ENCODE measurements around the gene SORCS2.

Gene SORCS2

DNA sequence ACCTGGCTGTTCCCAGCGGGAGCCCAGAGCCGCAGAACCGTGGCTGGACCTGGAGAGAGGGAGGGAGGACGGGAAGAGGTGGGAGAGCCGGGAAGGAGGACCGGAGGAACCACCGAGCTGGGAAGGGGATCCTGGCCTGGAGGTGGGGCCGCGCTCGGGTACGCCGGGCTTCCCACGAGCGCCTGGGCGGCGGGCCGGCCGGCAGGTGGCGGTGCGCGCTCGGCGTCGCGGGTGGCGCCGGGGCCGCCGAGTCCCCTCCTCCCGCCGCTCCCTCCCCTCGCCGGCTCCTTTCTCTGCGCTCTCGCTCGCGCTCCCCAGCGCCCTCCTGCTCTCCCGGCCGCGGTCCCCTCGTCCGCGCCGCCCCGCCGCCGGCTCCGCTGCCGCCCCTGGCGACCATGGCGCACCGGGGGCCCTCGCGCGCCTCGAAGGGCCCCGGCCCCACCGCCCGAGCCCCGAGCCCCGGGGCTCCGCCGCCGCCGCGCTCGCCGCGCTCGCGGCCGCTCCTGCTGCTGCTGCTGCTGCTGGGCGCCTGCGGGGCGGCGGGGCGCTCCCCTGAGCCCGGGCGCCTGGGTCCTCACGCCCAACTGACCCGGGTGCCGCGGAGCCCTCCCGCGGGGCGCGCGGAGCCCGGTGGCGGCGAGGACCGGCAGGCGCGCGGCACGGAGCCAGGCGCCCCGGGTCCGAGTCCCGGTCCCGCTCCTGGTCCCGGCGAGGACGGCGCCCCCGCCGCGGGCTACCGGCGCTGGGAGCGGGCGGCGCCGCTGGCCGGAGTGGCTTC, at the start of gene SORCS2:
SORCS2 (plus strand) TSS at position 287 of the 778 bp plus-strand sequence.
- no peak for DNase-seq

DNA sequence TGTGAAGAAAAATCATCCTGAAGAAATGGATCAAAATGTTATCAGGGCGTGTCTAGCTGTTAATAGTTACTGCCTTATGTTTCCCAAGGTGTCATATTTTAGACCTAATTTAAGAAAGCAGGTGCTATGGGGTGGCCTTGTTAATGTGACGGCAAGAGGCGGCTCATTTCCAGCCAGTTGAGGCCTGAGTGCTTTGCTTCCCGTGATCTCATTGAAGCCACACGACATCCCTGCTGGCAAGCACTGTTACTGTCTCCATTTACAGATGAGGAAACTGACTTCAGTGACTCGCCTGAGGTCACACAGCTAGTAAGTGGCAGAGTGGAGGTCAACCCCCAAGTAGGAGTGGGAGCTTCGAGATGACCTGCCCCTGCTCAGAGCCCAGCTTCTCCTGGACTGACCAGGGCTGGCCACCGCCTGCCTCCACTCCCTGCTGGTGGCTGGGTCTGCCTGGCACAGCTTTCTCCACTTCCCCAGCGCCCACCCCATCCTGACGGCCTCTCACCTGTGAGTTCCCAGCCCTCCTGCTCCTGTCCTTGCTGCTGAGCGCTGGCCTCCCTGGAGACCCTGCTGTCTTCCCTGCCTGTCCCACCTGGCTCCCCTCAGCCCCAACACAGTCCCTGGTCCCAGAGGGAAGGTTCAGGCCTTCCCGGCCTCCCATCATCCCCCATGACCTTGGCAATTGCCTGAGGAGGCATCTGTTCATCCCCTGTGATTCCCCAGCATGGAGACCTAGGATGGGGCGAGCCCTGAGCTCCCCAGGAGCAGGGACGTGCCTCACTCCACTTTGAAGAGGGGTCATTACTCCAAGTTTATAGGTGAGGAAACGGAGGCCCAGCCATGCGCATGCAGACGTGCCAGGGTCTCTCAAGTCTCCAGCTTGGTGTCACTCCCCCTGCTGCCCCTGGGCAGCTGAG, 47.7 kb upstream of the SORCS2 start:
- no peak for DNase-seq

DNA sequence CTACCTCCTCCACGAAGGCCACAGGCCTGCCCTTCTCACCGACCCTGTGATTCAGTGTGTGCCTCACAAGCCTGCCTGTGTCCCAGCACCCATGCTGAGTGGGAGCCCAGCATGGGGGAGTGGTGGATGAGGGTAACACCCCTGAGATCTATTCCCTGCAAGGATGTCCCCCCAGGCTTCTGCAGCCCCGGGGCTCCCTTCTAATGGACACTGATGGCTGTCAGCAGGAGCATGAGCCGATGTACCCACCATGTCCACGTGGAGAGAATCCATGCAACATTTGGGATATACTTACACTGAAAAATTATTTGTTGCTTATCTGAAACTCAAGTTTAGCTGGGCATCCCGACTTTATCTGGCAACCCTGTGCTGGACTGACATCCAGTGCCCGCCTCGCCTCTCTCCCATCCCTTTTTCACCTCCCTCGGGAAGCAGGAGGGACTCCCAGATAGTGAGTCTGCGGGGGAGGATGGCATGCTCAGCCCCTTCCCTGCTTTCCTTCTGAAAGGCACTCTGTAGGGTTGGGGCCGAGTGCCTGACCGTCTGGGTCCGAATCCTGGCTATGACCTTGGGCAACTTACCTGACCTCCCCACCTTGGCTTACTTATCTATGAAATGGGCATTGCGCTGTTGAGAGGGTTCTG, 46.9 kb upstream of the SORCS2 start:
- no peak for DNase-seq

DNA sequence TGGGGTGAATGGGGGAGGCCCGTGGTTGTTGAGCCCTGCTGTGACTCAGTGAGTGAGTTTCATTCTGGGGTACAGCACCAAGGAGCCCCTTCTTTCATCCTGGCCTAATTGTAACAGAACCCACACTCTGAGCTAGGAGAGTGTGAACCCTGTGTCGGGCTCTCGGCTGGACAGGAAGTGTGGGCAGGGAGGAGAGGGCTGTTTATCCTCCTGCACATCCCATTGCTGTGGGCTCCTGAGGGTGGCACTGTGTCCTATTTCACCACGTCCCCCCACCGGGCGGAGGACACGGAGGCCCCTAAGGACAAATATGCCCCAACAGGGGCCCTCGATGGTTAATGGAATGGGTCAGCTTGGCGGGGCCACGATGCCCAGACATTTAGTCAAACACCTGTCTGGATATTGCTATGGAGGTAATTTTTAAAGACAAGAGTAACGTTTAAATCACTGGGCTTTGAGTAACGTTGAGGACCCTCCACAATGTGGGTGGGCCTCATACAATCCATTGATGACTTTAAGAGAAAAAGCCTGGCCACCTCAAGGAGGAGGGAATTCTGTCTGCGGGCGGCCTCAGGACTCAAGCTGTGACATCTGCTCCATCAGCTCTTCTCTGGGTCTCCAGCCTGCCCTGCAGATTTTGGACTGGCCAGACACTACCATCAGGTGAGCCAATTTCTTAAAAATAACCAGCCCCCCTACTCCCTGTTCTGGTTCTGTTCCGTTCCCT, 46.1 kb upstream of the SORCS2 start:
- no peak for DNase-seq

DNA sequence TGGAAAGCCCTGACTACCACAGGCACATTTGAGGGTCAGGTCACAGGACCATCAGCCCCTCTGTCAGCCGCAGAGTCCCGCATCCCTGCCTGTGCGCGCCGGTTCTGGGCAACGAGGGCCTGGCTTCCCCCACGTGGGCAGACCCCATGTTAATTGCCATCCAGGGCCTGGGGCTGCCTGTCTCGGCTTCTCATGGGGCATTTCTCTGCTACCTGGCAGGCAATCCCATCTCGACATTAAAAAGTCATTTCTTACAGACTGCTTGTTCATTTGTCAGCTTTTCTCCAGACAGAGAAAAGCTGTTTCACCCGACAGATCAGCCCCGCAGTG, 45.6 kb upstream of the SORCS2 start:
- no peak for DNase-seq

DNA sequence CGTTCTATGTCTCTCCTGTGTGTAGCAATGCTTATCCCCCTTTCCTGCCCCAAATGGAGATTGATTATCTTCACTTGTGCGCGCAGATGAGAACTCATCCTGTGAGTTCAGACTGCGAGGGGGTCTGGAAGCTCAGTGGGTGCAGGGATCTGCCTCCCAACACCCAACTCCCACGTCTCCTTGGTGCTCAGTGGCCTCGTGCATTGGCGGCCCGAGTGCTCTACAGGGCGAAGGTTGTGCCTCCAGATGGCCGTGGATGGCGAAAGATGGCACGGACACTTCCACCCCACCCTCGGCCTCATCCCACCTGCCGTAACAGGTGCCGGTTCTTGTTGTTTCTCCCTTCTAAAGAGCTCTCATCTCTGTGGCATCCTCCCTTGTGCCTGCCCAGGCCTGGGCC, 45.1 kb upstream of the SORCS2 start:
- no peak for DNase-seq

DNA sequence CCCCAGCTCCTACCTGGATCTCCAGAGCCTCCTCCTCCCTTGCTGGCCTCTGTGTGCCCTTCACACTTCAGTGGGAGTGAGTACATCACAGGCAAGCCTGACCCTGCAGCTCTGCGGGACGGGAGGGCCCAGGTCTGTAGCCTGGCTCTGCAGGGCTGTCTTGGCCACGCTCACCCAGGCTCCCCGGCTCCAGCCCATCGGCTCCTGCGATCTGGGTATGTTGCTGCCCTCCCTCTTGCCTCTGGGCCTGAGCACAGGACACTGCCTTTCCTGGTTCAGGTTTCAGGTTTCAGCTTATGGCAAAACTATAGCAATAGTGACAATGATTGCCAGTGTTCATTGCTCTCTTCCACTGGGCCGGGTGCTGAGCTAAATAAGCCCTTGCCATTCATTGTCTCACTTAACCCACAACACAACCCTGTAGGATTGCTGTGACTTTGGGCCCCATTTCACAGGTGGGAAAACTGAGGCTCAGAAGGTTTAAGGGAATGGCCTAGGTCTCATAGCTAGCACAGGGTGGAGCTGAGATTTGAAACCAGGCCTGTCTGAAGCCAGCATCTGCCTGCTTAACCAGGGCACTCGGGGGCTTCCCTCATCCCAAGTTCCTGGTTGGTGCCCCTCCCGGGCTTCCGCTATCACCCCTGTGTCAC, 44.6 kb upstream of the SORCS2 start:
- DNase-seq, result no peak

DNA sequence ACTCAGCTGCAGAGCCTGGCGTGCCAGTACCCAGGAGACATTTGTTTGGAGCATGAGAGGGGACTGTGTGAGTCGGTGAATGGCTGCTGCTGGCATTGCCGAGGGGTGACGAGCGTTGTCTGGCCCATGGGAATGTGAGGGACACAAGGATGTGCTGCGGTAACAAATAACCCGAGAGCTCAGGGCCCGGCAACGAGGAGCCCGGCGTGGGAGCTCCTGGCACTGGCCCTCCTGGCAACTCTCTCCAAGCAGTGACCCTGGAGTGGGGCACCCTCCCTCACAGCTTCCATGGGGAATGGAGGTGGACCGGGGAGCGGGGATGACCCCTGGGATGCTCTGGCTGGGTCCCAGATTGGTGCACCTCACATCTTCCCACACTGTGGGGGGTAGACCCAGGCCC, 44.0 kb upstream of the SORCS2 start:
- DNase-seq, result no peak

DNA sequence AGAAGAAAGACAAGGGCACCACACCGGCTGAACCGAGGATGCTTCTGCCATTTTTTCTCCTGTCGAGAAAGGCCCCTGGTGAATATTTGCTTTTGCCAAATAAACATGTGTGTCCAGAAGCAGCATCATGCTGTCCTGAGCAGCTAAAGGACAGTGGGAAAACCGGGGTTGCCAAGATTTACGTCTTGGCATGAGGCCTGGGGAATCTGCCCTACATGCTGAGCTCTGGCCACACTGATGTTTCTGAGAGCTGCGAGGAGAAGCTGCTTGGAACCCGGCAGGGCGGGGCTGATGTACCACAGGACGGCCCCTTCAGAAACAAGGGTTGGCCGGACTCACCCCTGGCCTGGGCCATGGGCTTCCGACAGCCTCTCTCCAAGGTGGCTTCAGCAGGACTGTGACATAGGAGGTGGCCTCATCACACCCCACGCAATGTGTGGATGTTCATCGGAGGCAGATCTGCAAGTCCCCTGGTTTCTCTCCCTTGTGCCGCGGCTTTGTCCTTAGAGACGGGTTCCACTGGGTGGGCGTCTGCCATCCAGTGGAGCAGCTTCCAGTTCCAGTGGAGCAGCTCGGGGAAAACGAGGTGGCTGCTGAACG, 42.2 kb upstream of the SORCS2 start:
- no peak for DNase-seq

DNA sequence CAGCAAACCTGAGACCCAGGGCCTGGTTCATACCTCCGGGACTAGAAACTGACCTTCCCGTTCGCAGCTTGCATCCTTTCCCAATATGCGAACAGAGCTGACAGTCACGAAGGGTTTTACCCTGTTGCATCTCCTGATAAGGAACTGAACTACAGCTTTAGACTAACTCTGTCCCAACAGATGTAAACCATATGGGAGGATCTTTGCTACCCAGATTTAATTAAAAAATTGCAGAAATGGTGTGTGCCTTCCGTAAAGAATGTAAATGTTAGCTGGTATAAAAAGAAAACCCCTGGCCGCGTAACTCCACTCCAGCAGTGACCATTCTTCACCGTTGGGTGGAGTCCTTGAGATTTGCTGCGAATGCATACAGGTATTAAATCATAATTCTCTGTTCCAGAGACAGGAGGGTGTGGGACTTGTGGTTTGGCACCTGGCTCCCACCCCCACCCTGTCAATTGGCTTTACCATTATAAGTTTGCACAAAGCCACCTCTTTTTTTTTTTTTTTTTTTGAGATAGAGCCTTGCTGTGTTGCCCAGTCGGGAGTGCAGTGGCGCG, 40.6 kb upstream of the SORCS2 start:
- no peak for DNase-seq

DNA sequence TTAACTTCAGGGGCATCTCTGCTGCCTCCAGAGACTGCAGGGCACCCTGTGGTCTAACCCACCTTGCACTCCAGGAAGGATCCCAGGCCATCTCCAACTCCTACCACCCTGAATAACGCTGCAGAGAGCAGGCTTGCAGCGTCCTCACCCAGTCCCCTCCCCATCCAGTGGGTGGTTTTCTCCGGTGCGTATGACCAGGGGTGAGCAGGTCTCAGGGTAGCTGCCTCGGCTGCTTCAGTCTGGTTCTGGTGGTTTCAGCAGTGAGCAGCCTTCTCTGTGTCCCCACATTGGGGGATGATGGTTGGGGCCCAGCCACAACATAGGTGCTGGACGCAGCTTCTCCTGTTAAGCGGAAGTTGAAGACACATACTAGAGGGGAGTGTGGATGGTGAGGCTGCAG, 38.6 kb upstream of the SORCS2 start:
- no peak for DNase-seq

DNA sequence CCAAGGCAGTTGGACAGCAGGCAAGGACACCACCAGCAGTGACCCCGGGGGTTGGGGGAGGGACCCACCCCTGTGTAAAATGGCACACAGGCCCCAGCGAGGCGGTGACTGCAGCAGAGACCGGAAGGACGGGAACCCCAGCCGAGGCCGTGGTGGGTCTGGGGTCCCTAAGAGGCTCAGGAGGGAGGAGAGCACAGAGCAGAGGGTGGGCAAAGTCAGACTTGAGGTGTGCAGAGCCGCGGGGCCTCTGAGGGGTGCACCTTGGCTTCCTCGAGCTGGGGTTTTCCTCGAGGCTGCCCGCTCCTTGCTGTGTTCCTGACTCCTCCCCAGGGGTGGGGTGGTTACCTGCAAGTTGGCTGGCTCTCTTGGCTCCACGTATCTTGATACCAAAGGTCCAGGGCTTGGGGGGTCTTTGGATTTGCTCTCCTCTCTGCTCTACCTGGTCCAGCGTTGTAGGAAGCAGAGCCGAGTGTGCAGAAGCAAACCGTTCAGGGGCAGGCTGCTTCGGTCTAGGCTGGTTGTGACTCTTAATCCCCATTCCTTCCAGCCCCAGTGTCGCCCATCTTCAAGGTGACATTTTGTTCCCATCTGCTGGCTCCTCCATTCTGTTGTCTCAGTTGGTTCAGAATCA, 37.9 kb upstream of the SORCS2 start:
- no peak for DNase-seq

DNA sequence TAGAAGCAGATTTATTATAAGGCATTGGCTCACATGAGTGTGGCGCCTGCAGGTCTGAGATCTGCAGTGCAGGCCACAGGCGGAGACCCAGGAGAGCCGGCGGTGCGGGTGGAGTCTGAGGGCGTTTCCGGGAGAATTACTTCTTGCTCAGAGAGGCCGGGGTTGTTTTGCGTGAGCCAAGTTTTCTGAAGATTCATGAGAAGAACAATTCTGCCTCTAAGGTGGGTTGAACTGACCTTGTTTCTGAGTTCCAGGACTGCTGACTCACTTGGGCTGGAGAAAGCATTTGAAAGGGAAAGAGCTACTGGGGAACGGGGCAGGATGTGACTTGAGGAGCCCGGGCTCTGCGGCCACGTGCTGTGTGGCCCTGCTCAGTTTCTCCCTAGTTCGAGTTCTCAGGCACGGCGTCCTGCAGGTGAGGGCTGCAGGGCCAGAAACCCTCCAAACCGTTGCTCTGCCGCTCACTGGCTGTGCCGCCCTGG, 36.7 kb upstream of the SORCS2 start:
- DNase-seq, result no peak

DNA sequence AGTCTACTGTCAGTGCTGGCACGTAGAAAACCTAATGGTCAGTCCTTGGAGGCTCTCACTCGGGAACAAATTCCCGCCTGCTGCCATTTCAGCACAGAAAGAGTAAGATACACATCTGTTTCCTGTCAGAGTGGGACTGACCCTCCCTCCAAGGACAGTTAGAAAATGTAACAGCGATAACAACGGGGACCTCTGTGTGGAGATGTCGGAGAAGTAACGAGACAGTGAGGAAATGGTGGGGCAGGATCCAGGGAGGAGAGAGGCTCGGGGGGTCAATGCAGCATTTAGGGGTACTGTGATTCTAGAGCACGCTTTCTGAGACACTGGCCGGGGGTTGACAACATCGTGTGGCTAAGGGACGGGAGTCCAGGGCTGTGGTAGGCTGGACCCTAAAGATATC, 36.0 kb upstream of the SORCS2 start:
- no peak for DNase-seq

DNA sequence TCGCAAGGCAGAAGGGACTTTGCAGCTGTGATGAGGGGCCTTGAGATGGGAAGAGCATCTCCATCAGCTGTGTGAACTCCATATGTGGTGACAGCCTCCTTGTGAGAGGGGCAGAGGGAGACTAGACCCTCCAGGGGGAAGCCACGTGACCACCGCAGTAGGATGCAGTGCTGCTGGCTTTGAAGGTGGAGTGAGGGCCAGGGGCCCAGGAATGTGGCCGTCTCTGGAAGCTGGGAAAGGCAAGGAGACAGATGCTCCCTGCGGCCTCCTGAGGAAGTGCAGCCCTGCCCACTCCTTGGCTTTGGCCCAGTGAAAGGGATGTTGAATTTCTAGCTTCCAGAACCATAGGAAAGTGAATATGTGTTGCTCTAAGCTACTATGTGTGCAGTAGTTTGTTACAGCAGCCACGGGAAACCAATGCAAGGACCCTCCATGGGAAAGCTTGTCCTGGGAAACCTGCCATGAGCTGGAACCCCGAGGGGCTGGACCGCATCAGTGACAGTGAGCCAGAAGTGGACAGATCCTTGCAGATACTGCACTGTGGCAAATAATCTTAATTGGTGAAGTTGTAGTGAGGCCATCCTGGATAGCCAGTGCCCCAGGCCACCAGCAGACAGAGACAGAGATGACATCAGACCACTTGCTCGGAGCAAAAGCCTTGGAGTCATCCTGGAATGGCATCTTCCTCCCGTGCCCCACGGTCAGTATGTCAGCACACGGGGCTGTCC, 35.4 kb upstream of the SORCS2 start:
- no peak for DNase-seq

DNA sequence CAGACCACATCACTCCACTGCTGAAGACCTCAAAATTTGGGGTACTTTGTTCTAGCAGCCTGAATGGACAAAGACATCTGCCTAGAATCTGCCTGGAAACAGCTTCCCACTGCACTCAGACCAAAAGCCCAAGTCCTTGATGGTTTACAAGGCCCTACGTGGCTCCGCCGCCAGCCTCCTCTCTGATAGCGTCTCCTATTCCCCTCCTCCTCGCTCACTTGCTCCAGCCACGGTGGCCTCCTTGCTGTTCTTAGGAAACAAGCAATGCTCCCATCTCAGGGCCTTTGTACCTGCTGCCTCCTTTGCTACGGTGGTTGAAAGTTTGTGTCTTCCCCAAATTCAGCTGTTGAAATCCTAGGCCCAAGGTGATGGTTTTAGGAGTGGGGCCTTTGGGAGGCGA, 34.7 kb upstream of the SORCS2 start:
- no peak for DNase-seq

DNA sequence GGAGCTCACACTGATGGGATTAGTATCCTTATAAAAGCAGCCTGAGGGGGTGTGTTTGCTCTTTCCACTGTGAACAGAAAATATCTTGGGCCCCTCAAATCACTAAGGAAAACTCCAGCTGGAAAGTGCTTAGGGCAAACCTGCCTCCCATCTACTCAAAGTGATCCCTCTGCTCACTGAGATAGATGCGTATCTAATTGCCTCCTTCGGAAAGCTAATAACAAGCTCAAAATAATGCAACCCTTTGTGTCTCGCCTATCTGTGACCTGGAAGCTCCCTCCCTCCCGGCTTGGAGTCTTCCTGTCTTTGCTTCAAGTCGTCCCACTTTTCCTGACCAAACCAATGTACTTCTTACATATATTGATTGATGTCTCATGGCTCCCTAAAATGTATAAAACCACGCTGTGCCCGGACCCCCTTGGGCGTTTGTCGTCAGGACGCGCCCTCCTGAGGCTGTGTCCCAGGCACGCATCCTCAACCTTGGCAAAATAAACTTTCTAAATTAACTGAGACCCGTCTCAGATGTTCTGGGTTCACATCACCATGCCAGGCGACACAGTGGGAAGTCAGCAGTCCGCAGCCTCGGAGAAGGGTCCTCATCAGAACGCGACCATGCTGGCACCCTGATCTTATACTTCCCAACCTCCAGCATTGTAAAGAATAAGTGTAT, 34.1 kb upstream of the SORCS2 start:
- no peak for DNase-seq

DNA sequence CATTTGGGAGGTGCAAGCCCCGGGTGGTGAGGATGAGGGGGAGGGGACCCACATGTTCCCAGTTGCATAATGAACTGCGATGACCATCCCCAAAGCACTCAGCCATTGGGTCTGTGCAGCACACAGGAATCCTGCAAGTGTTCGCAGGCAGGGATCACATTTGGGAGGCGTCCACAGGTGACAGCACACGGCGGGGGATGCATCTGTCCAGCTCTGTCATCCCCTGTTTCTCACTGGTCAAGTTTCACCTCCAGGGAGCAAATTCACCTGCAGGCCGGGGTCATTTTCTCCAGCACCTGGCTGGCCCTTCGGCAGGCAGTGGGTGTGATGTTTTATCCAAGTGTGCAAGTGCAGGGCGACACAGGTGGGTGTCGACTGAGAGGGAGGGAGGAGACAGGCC, 33.3 kb upstream of the SORCS2 start:
- DNase-seq, result no peak

DNA sequence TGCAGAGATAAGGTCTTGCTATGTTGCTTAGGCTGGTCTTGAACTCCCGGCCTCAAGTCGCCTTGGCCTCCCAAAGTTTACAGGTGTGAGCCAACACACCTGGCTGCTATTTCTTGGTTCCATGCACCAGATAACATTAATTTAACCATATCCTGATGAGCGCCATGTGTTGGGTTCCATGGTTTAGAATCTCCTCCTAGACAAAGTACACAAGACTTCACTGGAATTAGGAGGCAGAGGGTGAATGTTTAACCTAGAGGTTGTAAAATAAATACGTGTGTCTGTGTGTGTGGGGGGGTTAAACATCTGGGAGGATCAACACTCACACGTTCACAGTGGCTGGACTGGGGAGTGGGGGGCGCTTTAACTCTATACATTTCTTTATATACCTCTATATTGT, 32.4 kb upstream of the SORCS2 start:
- DNase-seq, result no peak

DNA sequence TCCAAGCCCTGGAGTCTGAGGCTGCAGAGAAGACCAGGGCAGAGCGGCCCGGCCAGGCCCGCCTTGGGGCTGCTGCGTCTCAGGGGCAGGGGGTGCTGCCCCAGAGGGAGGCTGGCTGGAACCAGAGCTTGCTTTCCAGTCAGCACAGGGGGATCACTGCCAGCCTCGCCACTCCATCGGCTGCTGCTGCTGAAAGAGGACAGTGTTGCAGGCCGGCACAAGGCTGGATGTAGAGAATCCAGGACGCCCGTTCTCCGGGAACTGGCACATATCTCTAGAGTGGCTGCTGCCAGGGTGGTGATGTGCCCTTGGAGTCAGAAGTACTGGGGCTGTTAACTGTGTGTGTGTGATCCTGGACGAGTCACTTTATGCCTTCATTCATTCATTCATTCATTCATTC, 31.9 kb upstream of the SORCS2 start:
- no peak for DNase-seq
